Measurements from ENCODE around the gene PSME3. TPM values are rescaled to one million over a fixed set of nuclear protein-coding genes. Genes with fewer than 3 reads are reported as not detected.

Gene PSME3
- total and polyA plus RNA-seq, 2 experiments from 2014 or later = 93.5 to 178 TPM

DNA sequence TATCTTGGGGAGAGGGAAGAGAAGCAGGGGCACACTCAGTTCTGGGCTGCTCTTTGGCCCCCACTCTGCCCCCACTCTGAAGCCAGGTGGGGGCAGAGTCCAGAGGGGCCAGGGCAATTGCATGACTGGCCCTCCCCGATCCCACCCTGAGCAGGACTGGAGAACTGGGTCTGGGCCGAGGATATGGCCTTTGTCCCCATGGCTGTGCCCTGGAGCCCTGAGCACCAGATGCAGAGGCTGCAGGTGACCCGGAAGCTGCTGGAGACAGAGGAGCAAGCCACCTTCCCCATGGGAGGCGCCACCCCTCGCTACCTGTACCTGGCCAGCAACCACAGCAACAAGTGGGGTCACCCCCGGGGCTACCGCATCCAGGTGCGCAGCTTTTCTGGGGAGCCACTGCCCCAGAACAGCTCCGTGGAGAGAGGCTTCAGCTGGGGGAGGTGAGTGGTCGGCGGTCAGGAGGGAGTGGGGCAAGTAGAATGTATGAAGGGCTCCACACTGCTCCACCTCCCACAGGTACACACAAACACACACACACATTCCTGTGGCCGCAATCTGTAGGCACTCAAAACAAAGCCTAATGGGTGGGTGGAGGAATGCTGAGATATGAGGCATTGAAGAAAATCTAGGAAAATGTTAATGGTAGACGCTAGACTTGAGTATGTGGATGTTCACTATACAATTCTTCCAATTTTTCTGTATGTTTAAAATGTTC, 39.2 kb downstream of the PSME3 start:
- peaks cover 3% of the 10 kb centered on the region for H3K27me3 Mint-ChIP-seq (ENCODE audit: insufficient read depth, low read depth, poor library complexity)
- no peaks in the 10 kb centered on the region for H4K20me1 ChIP-seq (replicated peaks; ENCODE audit: insufficient read depth)
- H3K79me2 ChIP-seq (replicated peaks; ENCODE audit: insufficient read depth) = no peaks in the 10 kb centered on the region
- H3K27ac Mint-ChIP-seq = no peak overlapping the region
- no peak overlapping the region for H3K4me3 Mint-ChIP-seq
- H3K4me2 ChIP-seq = no peak overlapping the region
- H2AFZ ChIP-seq = no peak overlapping the region
- no peak overlapping the region for H3K27ac ChIP-seq (ENCODE audit: low read depth)
- H3K4me1 ChIP-seq (ENCODE audit: insufficient read depth) = no peaks in the 10 kb centered on the region
- H3K36me3 Mint-ChIP-seq (ENCODE audit: low read depth) = peaks cover 8% of the 10 kb centered on the region; the same call in 2 of the 3 replicates
- no peaks in the 10 kb centered on the region for H3F3A ChIP-seq (replicated peaks; ENCODE audit: low read depth)
- TF ChIP-seq CREB1 (CRISPR knock-in tag; IDR thresholded peaks at IDR 0.05; ENCODE audit: low read depth) (no peak), JUNB (IDR thresholded peaks at IDR 0.05; ENCODE audit: unreplicated experiment) (no peak), EZH2 (IDR thresholded peaks at IDR 0.05; ENCODE audit: low read depth, unreplicated experiment) (no peak), POLR2AphosphoS5 (IDR thresholded peaks at IDR 0.05; ENCODE audit: low read depth) (no peak), ZNF114 (CRISPR knock-in tag; IDR thresholded peaks at IDR 0.05) (no peak), EZH2phosphoT487 (IDR thresholded peaks at IDR 0.05; ENCODE audit: unreplicated experiment) (no peak), ZNF331 (CRISPR knock-in tag; IDR thresholded peaks at IDR 0.05; ENCODE audit: low read depth) (no peak), STAT1 (IDR thresholded peaks at IDR 0.05; ENCODE audit: unreplicated experiment) (no peak), NANOG (IDR thresholded peaks at IDR 0.05; ENCODE audit: borderline replicate concordance) (no peak)
- TF ChIP-seq, protein P1, sequence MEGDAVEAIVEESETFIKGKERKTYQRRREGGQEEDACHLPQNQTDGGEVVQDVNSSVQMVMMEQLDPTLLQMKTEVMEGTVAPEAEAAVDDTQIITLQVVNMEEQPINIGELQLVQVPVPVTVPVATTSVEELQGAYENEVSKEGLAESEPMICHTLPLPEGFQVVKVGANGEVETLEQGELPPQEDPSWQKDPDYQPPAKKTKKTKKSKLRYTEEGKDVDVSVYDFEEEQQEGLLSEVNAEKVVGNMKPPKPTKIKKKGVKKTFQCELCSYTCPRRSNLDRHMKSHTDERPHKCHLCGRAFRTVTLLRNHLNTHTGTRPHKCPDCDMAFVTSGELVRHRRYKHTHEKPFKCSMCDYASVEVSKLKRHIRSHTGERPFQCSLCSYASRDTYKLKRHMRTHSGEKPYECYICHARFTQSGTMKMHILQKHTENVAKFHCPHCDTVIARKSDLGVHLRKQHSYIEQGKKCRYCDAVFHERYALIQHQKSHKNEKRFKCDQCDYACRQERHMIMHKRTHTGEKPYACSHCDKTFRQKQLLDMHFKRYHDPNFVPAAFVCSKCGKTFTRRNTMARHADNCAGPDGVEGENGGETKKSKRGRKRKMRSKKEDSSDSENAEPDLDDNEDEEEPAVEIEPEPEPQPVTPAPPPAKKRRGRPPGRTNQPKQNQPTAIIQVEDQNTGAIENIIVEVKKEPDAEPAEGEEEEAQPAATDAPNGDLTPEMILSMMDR (conservative IDR thresholded peaks at IDR 0.05; ENCODE audit: low read depth in 2 of 2) = no peak
- TF ChIP-seq, protein P2, sequence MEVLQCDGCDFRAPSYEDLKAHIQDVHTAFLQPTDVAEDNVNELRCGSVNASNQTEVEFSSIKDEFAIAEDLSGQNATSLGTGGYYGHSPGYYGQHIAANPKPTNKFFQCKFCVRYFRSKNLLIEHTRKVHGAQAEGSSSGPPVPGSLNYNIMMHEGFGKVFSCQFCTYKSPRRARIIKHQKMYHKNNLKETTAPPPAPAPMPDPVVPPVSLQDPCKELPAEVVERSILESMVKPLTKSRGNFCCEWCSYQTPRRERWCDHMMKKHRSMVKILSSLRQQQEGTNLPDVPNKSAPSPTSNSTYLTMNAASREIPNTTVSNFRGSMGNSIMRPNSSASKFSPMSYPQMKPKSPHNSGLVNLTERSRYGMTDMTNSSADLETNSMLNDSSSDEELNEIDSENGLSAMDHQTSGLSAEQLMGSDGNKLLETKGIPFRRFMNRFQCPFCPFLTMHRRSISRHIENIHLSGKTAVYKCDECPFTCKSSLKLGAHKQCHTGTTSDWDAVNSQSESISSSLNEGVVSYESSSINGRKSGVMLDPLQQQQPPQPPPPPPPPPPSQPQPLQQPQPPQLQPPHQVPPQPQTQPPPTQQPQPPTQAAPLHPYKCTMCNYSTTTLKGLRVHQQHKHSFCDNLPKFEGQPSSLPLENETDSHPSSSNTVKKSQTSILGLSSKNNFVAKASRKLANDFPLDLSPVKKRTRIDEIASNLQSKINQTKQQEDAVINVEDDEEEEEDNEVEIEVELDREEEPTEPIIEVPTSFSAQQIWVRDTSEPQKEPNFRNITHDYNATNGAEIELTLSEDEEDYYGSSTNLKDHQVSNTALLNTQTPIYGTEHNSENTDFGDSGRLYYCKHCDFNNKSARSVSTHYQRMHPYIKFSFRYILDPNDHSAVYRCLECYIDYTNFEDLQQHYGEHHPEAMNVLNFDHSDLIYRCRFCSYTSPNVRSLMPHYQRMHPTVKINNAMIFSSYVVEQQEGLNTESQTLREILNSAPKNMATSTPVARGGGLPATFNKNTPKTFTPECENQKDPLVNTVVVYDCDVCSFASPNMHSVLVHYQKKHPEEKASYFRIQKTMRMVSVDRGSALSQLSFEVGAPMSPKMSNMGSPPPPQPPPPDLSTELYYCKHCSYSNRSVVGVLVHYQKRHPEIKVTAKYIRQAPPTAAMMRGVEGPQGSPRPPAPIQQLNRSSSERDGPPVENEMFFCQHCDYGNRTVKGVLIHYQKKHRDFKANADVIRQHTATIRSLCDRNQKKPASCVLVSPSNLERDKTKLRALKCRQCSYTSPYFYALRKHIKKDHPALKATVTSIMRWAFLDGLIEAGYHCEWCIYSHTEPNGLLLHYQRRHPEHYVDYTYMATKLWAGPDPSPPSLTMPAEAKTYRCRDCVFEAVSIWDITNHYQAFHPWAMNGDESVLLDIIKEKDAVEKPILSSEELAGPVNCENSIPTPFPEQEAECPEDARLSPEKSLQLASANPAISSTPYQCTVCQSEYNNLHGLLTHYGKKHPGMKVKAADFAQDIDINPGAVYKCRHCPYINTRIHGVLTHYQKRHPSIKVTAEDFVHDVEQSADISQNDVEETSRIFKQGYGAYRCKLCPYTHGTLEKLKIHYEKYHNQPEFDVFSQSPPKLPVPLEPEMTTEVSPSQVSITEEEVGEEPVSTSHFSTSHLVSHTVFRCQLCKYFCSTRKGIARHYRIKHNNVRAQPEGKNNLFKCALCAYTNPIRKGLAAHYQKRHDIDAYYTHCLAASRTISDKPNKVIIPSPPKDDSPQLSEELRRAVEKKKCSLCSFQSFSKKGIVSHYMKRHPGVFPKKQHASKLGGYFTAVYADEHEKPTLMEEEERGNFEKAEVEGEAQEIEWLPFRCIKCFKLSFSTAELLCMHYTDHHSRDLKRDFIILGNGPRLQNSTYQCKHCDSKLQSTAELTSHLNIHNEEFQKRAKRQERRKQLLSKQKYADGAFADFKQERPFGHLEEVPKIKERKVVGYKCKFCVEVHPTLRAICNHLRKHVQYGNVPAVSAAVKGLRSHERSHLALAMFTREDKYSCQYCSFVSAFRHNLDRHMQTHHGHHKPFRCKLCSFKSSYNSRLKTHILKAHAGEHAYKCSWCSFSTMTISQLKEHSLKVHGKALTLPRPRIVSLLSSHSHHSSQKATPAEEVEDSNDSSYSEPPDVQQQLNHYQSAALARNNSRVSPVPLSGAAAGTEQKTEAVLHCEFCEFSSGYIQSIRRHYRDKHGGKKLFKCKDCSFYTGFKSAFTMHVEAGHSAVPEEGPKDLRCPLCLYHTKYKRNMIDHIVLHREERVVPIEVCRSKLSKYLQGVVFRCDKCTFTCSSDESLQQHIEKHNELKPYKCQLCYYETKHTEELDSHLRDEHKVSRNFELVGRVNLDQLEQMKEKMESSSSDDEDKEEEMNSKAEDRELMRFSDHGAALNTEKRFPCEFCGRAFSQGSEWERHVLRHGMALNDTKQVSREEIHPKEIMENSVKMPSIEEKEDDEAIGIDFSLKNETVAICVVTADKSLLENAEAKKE (CRISPR knock-in tag; IDR thresholded peaks at IDR 0.05) = no peak
- TF ChIP-seq, protein P3, sequence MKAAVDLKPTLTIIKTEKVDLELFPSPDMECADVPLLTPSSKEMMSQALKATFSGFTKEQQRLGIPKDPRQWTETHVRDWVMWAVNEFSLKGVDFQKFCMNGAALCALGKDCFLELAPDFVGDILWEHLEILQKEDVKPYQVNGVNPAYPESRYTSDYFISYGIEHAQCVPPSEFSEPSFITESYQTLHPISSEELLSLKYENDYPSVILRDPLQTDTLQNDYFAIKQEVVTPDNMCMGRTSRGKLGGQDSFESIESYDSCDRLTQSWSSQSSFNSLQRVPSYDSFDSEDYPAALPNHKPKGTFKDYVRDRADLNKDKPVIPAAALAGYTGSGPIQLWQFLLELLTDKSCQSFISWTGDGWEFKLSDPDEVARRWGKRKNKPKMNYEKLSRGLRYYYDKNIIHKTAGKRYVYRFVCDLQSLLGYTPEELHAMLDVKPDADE (IDR thresholded peaks at IDR 0.05) = no peak
- TF ChIP-seq, protein P4, sequence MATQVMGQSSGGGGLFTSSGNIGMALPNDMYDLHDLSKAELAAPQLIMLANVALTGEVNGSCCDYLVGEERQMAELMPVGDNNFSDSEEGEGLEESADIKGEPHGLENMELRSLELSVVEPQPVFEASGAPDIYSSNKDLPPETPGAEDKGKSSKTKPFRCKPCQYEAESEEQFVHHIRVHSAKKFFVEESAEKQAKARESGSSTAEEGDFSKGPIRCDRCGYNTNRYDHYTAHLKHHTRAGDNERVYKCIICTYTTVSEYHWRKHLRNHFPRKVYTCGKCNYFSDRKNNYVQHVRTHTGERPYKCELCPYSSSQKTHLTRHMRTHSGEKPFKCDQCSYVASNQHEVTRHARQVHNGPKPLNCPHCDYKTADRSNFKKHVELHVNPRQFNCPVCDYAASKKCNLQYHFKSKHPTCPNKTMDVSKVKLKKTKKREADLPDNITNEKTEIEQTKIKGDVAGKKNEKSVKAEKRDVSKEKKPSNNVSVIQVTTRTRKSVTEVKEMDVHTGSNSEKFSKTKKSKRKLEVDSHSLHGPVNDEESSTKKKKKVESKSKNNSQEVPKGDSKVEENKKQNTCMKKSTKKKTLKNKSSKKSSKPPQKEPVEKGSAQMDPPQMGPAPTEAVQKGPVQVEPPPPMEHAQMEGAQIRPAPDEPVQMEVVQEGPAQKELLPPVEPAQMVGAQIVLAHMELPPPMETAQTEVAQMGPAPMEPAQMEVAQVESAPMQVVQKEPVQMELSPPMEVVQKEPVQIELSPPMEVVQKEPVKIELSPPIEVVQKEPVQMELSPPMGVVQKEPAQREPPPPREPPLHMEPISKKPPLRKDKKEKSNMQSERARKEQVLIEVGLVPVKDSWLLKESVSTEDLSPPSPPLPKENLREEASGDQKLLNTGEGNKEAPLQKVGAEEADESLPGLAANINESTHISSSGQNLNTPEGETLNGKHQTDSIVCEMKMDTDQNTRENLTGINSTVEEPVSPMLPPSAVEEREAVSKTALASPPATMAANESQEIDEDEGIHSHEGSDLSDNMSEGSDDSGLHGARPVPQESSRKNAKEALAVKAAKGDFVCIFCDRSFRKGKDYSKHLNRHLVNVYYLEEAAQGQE (IDR thresholded peaks at IDR 0.05; ENCODE audit: unreplicated experiment) = no peak
- peaks cover 2% of the 10 kb centered on the region; the same call in 1 of the 3 replicates for H3K4me1 Mint-ChIP-seq
- H3K27me3 ChIP-seq (ENCODE audit: insufficient read depth) = 0 out of 2 replicates have a peak, but pooled peaks cover 2% of the 10 kb centered on the region
- no peak overlapping the region for H3K4me3 ChIP-seq
- ATAC-seq (no peak), DNase-seq (ENCODE audit: low spot score) (no peak)
- H3K9me2 ChIP-seq (ENCODE audit: insufficient read depth) = no peaks in the 10 kb centered on the region
- H3K9me3 Mint-ChIP-seq = peaks cover 24% of the 10 kb centered on the region
- H3K36me3 ChIP-seq (ENCODE audit: insufficient read depth) = no peaks in the 10 kb centered on the region; the same call in 1 of the 2 replicates

Data from GM23338 (cell line).